Left ventricle myocardium inferior (tissue), 1 donor: Measurements from ENCODE around the gene DLX1. TPM values are rescaled to one million over a fixed set of nuclear protein-coding genes. Genes with fewer than 3 reads are reported as not detected.

Experiments
- DNase-seq: peaks from one replicate; pipeline ENCODE4 v3.0.0-alpha.2; 2020
- H3K27ac ChIP-seq: fragments of 200-600 bp; replicated peaks from 2 replicates; pipeline ENCODE4 v1.8.0; 2021
- H3K27me3 ChIP-seq: fragments of 200-600 bp; 2 replicates; pipeline ENCODE4 v1.8.0; 2021; ENCODE audit warnings: low read depth
- H3K36me3 ChIP-seq: fragments of 200-600 bp; 2 replicates; pipeline ENCODE4 v1.8.0; 2021
- H3K4me1 ChIP-seq: fragments of 200-600 bp; 2 replicates; pipeline ENCODE4 v1.8.0; 2021
- H3K4me3 ChIP-seq: fragments of 200-600 bp; 2 replicates; pipeline ENCODE4 v1.8.0; 2021; ENCODE audit warnings: mild to moderate bottlenecking, moderate library complexity
- H3K9me3 ChIP-seq: fragments of 200-600 bp; replicated peaks from 2 replicates; pipeline ENCODE4 v1.8.0; 2021
- CTCF ChIP-seq: fragments of 200-600 bp; IDR thresholded peaks from 2 replicates; pipeline ENCODE4 v1.8.0; 2021; ENCODE audit warnings: antibody characterized with exemption, mild to moderate bottlenecking, borderline replicate concordance
- intact Hi-C: fragments of 100-400 bp; cut with micrococcal nuclease; formaldehyde crosslinking; loops from one replicate; pipeline ENCODE4 v1.11.0; 2022
- total RNA-seq: library from RNA; stranded (reverse); fragmentation: NEBNext Ultra II Directional; extraction: Animal tissue kit (Norgen Biotek cat#: 25700); gene quantifications from one replicate; pipeline ENCODE4 v1.2.1, GENCODE V29; 2021
- donor health status: DM: no; HTN: yes; CAD: no; lungs with severe emphysema.

DLX1 gene
- total RNA-seq, 1 donor from 2014 or later = not detected

GRCh38 chr2:172100080-172100934 is 15.0 kb downstream of the DLX1 start:
- Histone ChIP-seq H3K4me3 (peak overlapping the region; percentile 7), H3K9me3 (no peaks in the 10 kb centered on the region), H3K27me3 (peaks cover 100% of the 10 kb centered on the region), H3K36me3 (no peaks in the 10 kb centered on the region), H3K27ac (no peak overlapping the region), H3K4me1 (peaks cover 77% of the 10 kb centered on the region)
- TF ChIP-seq CTCF = no peak
- intact Hi-C loops = loop anchor here (10.0 kb wide), 2 partner anchors 286 to 396 kb away; no protein-coding TSS in a partner anchor
- DNase-seq = no peak

GRCh38 chr2:172100935-172101820 is 15.9 kb downstream of the DLX1 start:
- intact Hi-C loops = loop anchor here (10.0 kb wide), 2 partner anchors 286 to 396 kb away; no protein-coding TSS in a partner anchor
- H3K27ac ChIP-seq = no peak overlapping the region
- peak overlapping the region; percentile 67 for H3K4me3 ChIP-seq
- no peak for DNase-seq
- H3K9me3 ChIP-seq = no peaks in the 10 kb centered on the region
- peaks cover 75% of the 10 kb centered on the region for H3K4me1 ChIP-seq
- TF ChIP-seq CTCF = no peak
- H3K27me3 ChIP-seq = peaks cover 100% of the 10 kb centered on the region
- no peaks in the 10 kb centered on the region for H3K36me3 ChIP-seq

- DNase-seq = no peak
- Histone ChIP-seq H3K9me3 (no peaks in the 10 kb centered on the region), H3K4me3 (peak overlapping the region; percentile 67), H3K27me3 (peaks cover 100% of the 10 kb centered on the region), H3K27ac (no peak overlapping the region), H3K36me3 (no peaks in the 10 kb centered on the region), H3K4me1 (peaks cover 74% of the 10 kb centered on the region)
- no peak for TF ChIP-seq CTCF
- intact Hi-C loops = loop anchor here (10.0 kb wide), 2 partner anchors 287 to 397 kb away; no protein-coding TSS in a partner anchor
Observed at GRCh38 chr2:172101821-172102390, 16.6 kb downstream of the DLX1 start.

- Histone ChIP-seq H3K27me3 (peaks cover 100% of the 10 kb centered on the region), H3K4me3 (peak within 1 kb of the TSS; percentile 67), H3K4me1 (peaks cover 68% of the 10 kb centered on the region), H3K36me3 (no peaks in the 10 kb centered on the region), H3K9me3 (no peaks in the 10 kb centered on the region), H3K27ac (no peak within 1 kb of the TSS)
- no peak for TF ChIP-seq CTCF
- intact Hi-C loops = loop anchor here (10.0 kb wide), 2 partner anchors 288 to 398 kb away; no protein-coding TSS in a partner anchor
- peak; percentile 73 for DNase-seq
Observed at GRCh38 chr2:172102391-172103359, 17.4 kb downstream of the DLX1 start, which contains the start of gene DLX2. Gene DLX2, minus strand, starts transcription at chr2:172102900. Its CDS starts 362 bp downstream, at chr2:172102538.
